Activated CD8-positive, alpha-beta memory T cell treated with anti-CD3 and anti-CD28 coated beads for 36 hours (primary cell): ENCODE data around the gene CDKN2B. TPM values are rescaled to one million over a fixed set of nuclear protein-coding genes. Genes with fewer than 3 reads are reported as not detected.
"Not testable (repeated sequence)": the region's sequence is repeated elsewhere in the genome, so short reads cannot be mapped to it uniquely, and the experiment has no call there.

Source experiments
- CTCF ChIA-PET: fragments of 350-600 bp; sonication (Branson Sonifier 250); formaldehyde crosslinking; loops from one replicate; lab custom pipeline; 2021; ENCODE audit warnings: antibody characterized with exemption; lab: Charles Lee
- POLR2A ChIA-PET: fragments of 350-600 bp; sonication (Branson Sonifier 250); formaldehyde crosslinking; loops from one replicate; lab custom pipeline; 2021; ENCODE audit warnings: antibody characterized with exemption; lab: Charles Lee
- total RNA-seq, 2 experiments: library from RNA; stranded (reverse); gene quantifications; one replicate each; pipeline ENCODE4 v1.2.3, GENCODE V29; 2021

Gene CDKN2B
- total RNA-seq, 2 experiments from 2014 or later: 0.04 to 0.11 TPM

- CTCF ChIA-PET, POLR2A ChIA-PET: not testable (repeated sequence)
Observed at GRCh38 chr9:21959268-21959667, 49.8 kb downstream of the CDKN2B start.

GRCh38 chr9:21958833-21959232, 50.3 kb downstream of the CDKN2B start:
- ChIA-PET POLR2A (no interaction called here), CTCF (no interaction called here)

Other genes starting within 250 kb of the CDKN2B start
- gene MTAP, start 206.7 kb downstream of the CDKN2B start, total RNA-seq: 100 to 1,000 TPM in 1 of 2 experiments, 10 to 100 TPM in 1; 98.6 to 108 TPM
- 1 to 10 TPM; 2.2 to 3.9 TPM for gene CDKN2A, start 14.9 kb downstream of the CDKN2B start, total RNA-seq
- under 1 TPM; 0.61 to 0.67 TPM for gene CDKN2B-AS1, start 14.5 kb downstream of the CDKN2B start, total RNA-seq